Uterus (tissue), 4 donors: ENCODE data around the gene GNPAT. TPM values are rescaled to one million over a fixed set of nuclear protein-coding genes. Genes with fewer than 3 reads are reported as not detected.

Source experiments
- DNase-seq, 2 donors: peaks; one replicate each; pipeline ENCODE4 v3.0.0-alpha.2; 2019 to 2020
- H3K27ac ChIP-seq, 2 donors: fragments of 200-600 bp; sonication (generic); 1 replicate in 1 of 2; 2 replicates in 1 of 2; pipeline ENCODE4 v1.5.1; 2016 to 2018
- H3K27me3 ChIP-seq, 2 donors: fragments of 200-600 bp; sonication (generic); one replicate each; pipeline ENCODE4 v1.5.1; 2018 to 2019; ENCODE audit warnings: control low read depth in 1 of 2
- H3K36me3 ChIP-seq, 2 donors: fragments of 200-600 bp; sonication (generic); one replicate each; pipeline ENCODE4 v1.5.1; 2019; ENCODE audit warnings: control low read depth in 1 of 2
- H3K4me1 ChIP-seq, 2 donors: fragments of 200-600 bp; sonication (generic); one replicate each; pipeline ENCODE4 v1.5.1; 2018 to 2019; ENCODE audit warnings: control low read depth in 1 of 2
- H3K4me3 ChIP-seq, 2 donors: fragments of 200-600 bp; sonication (generic); 1 replicate in 1 of 2; 2 replicates in 1 of 2; pipeline ENCODE4 v1.5.1; 2018 to 2019; ENCODE audit warnings: mild to moderate bottlenecking in 1 of 2
- H3K9me3 ChIP-seq, 2 donors: fragments of 200-600 bp; sonication (generic); one replicate each; pipeline ENCODE4 v1.5.1; 2019; ENCODE audit warnings: control low read depth in 1 of 2
- POLR2A ChIP-seq, 2 donors: fragments of 450-650 bp; IDR thresholded peaks; one replicate each; pipeline ENCODE4 v1.6.1; 2016; ENCODE audit warnings: antibody characterized with exemption in 2 of 2, mild to moderate bottlenecking in 1 of 2, moderate library complexity in 1 of 2
- intact Hi-C: fragments of 100-400 bp; cut with DNase I; formaldehyde crosslinking; loops from one replicate; pipeline ENCODE4 v1.15.1; 2023; ENCODE audit warnings: low total_unique reads
- total RNA-seq, 4 donors: library from RNA; depleted of rRNA in 3 of 4; stranded (reverse); fragments of >200 nt in 3 of 4; gene quantifications; one replicate each; pipeline versions ENCODE4 v1.1.0 to v1.2.4, GENCODE V29; 2014 to 2023
- TF ChIP-seq, protein P1 (sequence below), 4 experiments: fragments of 200-600 bp in 2 of 4; fragments of 450-650 bp in 2 of 4; sonication (generic) in 2 of 4; IDR thresholded peaks; one replicate each; pipeline ENCODE4 v1.5.1; 2016 to 2019; ENCODE audit warnings: antibody characterized with exemption in 4 of 4, mild to moderate bottlenecking in 2 of 4, moderate library complexity in 1 of 4
- donor health status: DM: yes; HTN: yes; CAD: no.

GNPAT gene
- total RNA-seq, 4 donors from 2014 or later = 8.2 to 56.1 (median 32.7) TPM

DNA sequence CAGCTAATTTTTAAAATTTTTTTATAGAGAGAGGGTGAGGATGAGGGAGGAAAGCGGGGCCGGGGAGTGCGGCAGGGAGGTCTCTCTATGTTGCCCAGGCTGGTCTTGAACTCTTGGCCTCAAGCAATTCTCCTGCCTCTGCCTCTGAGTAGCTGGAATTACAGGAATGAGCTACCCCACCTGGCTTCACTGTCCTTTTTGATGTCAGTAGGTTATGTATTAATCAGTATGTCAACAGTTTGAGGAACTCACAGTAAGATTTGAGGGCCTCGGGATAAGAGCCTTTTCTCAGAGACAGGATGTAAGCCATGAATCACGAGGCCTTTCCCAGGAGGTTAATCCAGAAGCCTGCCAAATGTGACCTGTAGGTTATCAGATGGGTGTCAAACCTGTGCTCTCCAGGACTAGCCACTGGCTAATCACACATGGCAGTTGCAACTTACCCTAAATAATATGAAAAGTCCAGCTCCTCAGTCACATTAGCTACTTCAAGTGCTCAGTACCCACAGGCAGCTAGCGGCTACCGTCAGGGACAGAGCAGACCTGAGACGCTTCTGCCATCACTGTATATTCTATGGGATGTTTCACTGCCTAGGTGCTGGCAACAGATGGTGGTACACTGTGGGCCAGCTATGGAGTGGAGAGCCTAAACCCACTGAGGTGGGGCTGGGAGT, 46.0 kb upstream of the GNPAT start:
- no peaks in the 10 kb centered on the region for H3K36me3 ChIP-seq
- no peak overlapping the region for H3K4me3 ChIP-seq
- H3K27ac ChIP-seq = no peak overlapping the region
- intact Hi-C loops = no loop called here
- H3K9me3 ChIP-seq = no peaks in the 10 kb centered on the region
- H3K27me3 ChIP-seq = no peaks in the 10 kb centered on the region
- no peak for TF ChIP-seq POLR2A (IDR thresholded peaks at IDR 0.05)
- TF ChIP-seq, protein P1, sequence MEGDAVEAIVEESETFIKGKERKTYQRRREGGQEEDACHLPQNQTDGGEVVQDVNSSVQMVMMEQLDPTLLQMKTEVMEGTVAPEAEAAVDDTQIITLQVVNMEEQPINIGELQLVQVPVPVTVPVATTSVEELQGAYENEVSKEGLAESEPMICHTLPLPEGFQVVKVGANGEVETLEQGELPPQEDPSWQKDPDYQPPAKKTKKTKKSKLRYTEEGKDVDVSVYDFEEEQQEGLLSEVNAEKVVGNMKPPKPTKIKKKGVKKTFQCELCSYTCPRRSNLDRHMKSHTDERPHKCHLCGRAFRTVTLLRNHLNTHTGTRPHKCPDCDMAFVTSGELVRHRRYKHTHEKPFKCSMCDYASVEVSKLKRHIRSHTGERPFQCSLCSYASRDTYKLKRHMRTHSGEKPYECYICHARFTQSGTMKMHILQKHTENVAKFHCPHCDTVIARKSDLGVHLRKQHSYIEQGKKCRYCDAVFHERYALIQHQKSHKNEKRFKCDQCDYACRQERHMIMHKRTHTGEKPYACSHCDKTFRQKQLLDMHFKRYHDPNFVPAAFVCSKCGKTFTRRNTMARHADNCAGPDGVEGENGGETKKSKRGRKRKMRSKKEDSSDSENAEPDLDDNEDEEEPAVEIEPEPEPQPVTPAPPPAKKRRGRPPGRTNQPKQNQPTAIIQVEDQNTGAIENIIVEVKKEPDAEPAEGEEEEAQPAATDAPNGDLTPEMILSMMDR (IDR thresholded peaks at IDR 0.05) = no peak
- DNase-seq = no peak
- no peaks in the 10 kb centered on the region for H3K4me1 ChIP-seq

DNA sequence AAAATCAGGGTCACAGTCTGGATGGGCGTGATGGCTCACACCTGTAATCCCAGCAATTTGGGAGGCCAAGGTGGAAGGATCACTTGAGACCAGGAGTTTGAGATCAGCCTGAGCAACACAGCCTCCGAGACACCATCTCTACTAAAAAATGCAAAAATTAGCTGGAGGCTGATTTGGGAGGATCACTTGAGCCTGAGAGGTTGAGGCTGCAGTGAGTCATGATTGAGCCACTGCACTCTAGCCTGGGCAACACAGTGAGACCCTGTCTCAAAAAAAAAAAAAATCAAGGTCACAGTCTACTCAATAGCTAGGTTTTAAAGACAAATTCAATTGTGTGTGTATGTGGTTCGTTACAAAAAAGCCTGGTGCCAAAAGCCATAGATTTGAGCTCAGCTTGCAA, 44.7 kb upstream of the GNPAT start:
- no peaks in the 10 kb centered on the region for H3K4me1 ChIP-seq
- intact Hi-C loops = no loop called here
- no peaks in the 10 kb centered on the region for H3K27me3 ChIP-seq
- H3K9me3 ChIP-seq = no peaks in the 10 kb centered on the region
- H3K36me3 ChIP-seq = no peaks in the 10 kb centered on the region
- TF ChIP-seq POLR2A (IDR thresholded peaks at IDR 0.05) = no peak
- no peak for DNase-seq
- H3K4me3 ChIP-seq = no peak overlapping the region
- H3K27ac ChIP-seq = no peak overlapping the region

DNA sequence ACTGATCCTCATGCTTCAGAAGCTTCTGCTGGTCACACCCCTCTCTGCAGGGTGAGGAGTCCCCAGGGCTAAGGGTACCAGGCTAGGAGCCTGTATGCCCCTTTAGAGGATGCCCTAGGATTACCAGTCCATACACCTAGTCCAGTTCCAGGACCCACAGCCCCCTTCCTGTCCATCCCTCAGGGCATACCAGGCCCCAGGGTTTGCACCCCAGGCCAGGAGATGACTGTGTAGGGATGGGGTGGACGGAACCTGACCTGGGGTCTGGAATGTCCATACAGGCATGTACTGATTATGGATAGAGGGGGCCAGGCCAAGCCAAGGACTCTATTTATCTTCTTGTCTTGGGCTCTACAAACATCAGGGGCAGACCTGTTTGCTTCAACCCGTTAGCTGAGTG, 44.3 kb upstream of the GNPAT start:
- intact Hi-C loops = no loop called here

DNA sequence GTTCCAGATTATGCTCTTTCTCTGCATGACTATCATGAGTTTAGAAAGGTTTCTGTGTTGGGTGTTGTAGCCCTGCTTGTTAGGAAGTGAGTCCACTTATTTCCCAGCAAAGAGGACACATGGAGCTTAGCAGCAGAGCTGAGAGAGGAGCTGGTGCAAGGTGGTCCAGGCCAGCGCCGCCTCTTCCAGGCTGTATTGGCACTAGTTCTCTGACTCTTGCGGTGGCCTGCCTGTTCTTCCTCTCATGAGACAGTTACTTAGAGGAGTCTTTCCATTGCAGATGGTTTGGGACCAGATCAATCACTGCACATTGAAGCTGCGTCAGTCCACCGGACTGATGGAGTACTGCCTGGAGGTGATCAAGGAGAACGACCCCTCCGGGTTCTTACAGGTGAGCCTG, 41.1 kb upstream of the GNPAT start:
- Histone ChIP-seq H3K4me1 (no peaks in the 10 kb centered on the region), H3K4me3 (no peak overlapping the region), H3K36me3 (no peaks in the 10 kb centered on the region), H3K27me3 (no peaks in the 10 kb centered on the region), H3K9me3 (no peaks in the 10 kb centered on the region), H3K27ac (no peak overlapping the region)
- TF ChIP-seq POLR2A (IDR thresholded peaks at IDR 0.05) = no peak
- TF ChIP-seq, protein P1 (IDR thresholded peaks at IDR 0.05) = no peak
- intact Hi-C loops = no loop called here
- DNase-seq = no peak

More for the DNA sequence above, 44.3 kb upstream of the GNPAT start:
- H3K9me3 ChIP-seq = no peaks in the 10 kb centered on the region
- H3K27me3 ChIP-seq = no peaks in the 10 kb centered on the region
- H3K4me1 ChIP-seq = no peaks in the 10 kb centered on the region
- no peak for DNase-seq
- H3K4me3 ChIP-seq = no peak overlapping the region
- H3K27ac ChIP-seq = no peak overlapping the region
- TF ChIP-seq, protein P1 (IDR thresholded peaks at IDR 0.05) = no peak
- no peak for TF ChIP-seq POLR2A (IDR thresholded peaks at IDR 0.05)
- no peaks in the 10 kb centered on the region for H3K36me3 ChIP-seq

DNA sequence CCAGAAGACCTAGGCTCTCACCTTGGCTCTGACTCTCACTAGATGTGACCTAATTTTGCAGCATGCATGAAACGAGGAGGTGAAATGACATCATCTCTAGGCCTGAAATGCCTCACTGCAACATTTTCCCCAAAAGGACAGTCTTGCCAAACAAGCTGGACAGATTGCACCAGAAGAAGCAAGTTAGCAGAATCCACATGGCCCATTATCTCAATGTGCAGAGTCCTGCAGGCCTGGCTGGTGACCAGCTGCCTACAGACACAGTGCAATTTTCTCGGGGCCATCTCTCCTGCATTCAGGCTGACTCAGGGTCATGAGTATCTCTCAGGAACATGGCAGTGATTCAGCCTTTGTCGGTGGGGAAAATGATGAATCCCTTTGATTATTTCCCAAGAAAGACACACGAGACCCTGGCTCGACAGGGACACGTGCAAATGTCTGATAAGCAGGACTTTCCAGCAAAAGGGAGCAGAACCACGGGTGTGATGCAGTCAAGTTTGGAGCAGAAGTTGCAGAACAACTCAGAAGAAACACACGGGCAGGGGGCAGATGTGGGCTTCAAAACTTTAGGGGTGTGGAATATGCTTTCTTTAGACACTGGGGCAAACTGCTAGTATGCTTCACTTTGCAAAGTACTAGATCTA, 40.5 kb upstream of the GNPAT start:
- intact Hi-C loops = no loop called here

More for the DNA sequence above, 40.5 kb upstream of the GNPAT start:
- Histone ChIP-seq H3K36me3 (no peaks in the 10 kb centered on the region), H3K27me3 (no peaks in the 10 kb centered on the region), H3K27ac (no peak overlapping the region), H3K4me3 (no peak overlapping the region), H3K9me3 (no peaks in the 10 kb centered on the region), H3K4me1 (no peaks in the 10 kb centered on the region)
- TF ChIP-seq POLR2A (IDR thresholded peaks at IDR 0.05) = no peak
- TF ChIP-seq, protein P1 (IDR thresholded peaks at IDR 0.05) = no peak
- no peak for DNase-seq
